HEK293T (cell line): ENCODE measurements around the gene MTAP.

Source experiments
- CTCF ChIA-PET: fragments of 350-600 bp; formaldehyde crosslinking; extraction: SDS; loops from one replicate; lab custom pipeline; 2021; ENCODE audit warnings: antibody characterized with exemption, inconsistent platforms; lab: Yijun Ruan, JAX
- POLR2A ChIA-PET: fragments of 350-600 bp; formaldehyde crosslinking; extraction: SDS; loops from one replicate; lab custom pipeline; 2020; ENCODE audit warnings: antibody characterized with exemption, inconsistent platforms; lab: Yijun Ruan, JAX
- DNase-seq: peaks from one replicate; pipeline ENCODE4 v3.0.0; 2012; ENCODE audit warnings: mixed read lengths; ENCODE audit errors: extremely low spot score
- ARNT ChIP-seq: fragments of 450-650 bp; IDR thresholded peaks from 2 replicates; pipeline ENCODE4 v1.6.1; 2017; ENCODE audit warnings: mild to moderate bottlenecking
- BHLHE40 ChIP-seq: fragments of 450-650 bp; IDR thresholded peaks from 2 replicates; pipeline ENCODE4 v1.6.1; 2016; ENCODE audit warnings: mild to moderate bottlenecking, moderate library complexity, borderline replicate concordance
- CTBP1 ChIP-seq: fragments of 450-650 bp; IDR thresholded peaks from 2 replicates; pipeline ENCODE4 v1.6.1; 2016; ENCODE audit warnings: borderline replicate concordance
- ELF4 ChIP-seq: fragments of 450-650 bp; IDR thresholded peaks from 2 replicates; pipeline ENCODE4 v1.6.1; 2017; ENCODE audit warnings: antibody characterized with exemption
- FOXA1 ChIP-seq: fragments of 450-650 bp; IDR thresholded peaks from 2 replicates; pipeline ENCODE4 v1.6.1; 2016; ENCODE audit warnings: mild to moderate bottlenecking
- FOXK2 ChIP-seq: fragments of 450-650 bp; IDR thresholded peaks from 2 replicates; pipeline ENCODE4 v1.6.1; 2016; ENCODE audit warnings: mild to moderate bottlenecking
- FOXM1 ChIP-seq: fragments of 450-650 bp; IDR thresholded peaks from 2 replicates; pipeline ENCODE4 v1.6.1; 2017; ENCODE audit warnings: mild to moderate bottlenecking, borderline replicate concordance
- HDGF ChIP-seq: fragments of 450-650 bp; IDR thresholded peaks from 2 replicates; pipeline ENCODE4 v1.6.1; 2017; ENCODE audit warnings: antibody characterized with exemption, borderline replicate concordance
- L3MBTL2 ChIP-seq: fragments of 450-650 bp; conservative IDR thresholded peaks from 2 replicates; pipeline ENCODE4 v1.6.1; 2016; ENCODE audit warnings: mild to moderate bottlenecking
- LEF1 ChIP-seq: fragments of 450-650 bp; IDR thresholded peaks from 2 replicates; pipeline ENCODE4 v1.6.1; 2017; ENCODE audit warnings: mild to moderate bottlenecking, borderline replicate concordance
- NFRKB ChIP-seq: fragments of 450-650 bp; IDR thresholded peaks from 2 replicates; pipeline ENCODE4 v1.6.1; 2016; ENCODE audit warnings: mild to moderate bottlenecking, moderate library complexity
- SP1 ChIP-seq: fragments of 450-650 bp; IDR thresholded peaks from 2 replicates; pipeline ENCODE4 v1.6.1; 2017
- SUZ12 ChIP-seq: fragments of 450-650 bp; IDR thresholded peaks from 2 replicates; pipeline ENCODE4 v1.6.1; 2016; ENCODE audit warnings: mild to moderate bottlenecking
- TARDBP ChIP-seq: fragments of 450-650 bp; IDR thresholded peaks from 2 replicates; pipeline ENCODE4 v1.6.1; 2016
- ZNF384 ChIP-seq: fragments of 450-650 bp; IDR thresholded peaks from 2 replicates; pipeline ENCODE4 v1.6.1; 2016
- TF ChIP-seq, protein P1 (sequence below): fragments of 450-650 bp; IDR thresholded peaks from 2 replicates; pipeline ENCODE4 v1.6.1; 2016

The MTAP gene

GRCh38 chr9:21811914-21812313 lies 9.5 kb downstream of the MTAP start:
- POLR2A ChIA-PET, result no interaction called here
- CTCF ChIA-PET, result interaction anchor here (0.6 to 3.5 kb wide), 5 partner anchors 196 to 640 kb away, joined by 3 to 14 read pairs (median 5); partner anchors contain the start of gene CDKN2B
- no peak for TF ChIP-seq SUZ12
- TF ChIP-seq FOXM1, result no peak
- TF ChIP-seq LEF1, result no peak
- TF ChIP-seq HDGF, result no peak
- no peak for TF ChIP-seq CTBP1
- TF ChIP-seq FOXK2, result no peak
- no peak for TF ChIP-seq NFRKB
- TF ChIP-seq, protein P1, sequence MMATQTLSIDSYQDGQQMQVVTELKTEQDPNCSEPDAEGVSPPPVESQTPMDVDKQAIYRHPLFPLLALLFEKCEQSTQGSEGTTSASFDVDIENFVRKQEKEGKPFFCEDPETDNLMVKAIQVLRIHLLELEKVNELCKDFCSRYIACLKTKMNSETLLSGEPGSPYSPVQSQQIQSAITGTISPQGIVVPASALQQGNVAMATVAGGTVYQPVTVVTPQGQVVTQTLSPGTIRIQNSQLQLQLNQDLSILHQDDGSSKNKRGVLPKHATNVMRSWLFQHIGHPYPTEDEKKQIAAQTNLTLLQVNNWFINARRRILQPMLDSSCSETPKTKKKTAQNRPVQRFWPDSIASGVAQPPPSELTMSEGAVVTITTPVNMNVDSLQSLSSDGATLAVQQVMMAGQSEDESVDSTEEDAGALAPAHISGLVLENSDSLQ, result no peak
- TF ChIP-seq TARDBP, result no peak
- TF ChIP-seq ELF4, result no peak
- TF ChIP-seq ARNT, result no peak
- no peak for TF ChIP-seq SP1
- no peak for DNase-seq

DNA sequence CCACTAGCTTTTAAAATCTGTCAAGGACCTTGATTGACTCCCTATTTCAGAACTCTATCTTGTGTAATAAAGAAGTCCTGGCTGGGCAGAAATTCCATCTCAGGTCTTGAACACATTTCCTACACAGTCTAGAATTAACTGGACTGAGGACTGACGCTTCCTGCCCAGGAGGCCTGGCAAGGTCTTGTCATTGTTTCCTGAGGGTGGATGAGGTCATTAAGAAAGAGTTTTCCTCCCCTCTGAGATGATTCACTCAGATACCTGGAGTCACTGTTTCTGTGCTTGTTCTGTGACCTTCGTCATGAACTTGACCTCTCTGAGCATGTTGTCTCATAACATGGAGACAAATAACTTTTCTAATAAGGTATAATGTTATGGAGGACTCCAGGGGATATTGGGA lies 10.0 kb downstream of the MTAP start:
- CTCF ChIA-PET, result interaction anchor here (1.2 to 3.5 kb wide), 3 partner anchors 196 to 640 kb away, joined by 5 to 14 read pairs (median 7); partner anchors contain the start of gene CDKN2B
- DNase-seq, result no peak
- no peak for TF ChIP-seq ARNT
- no peak for TF ChIP-seq SP1
- no peak for TF ChIP-seq NFRKB
- TF ChIP-seq L3MBTL2, result no peak
- TF ChIP-seq CTBP1, result no peak
- no peak for TF ChIP-seq LEF1
- TF ChIP-seq FOXM1, result no peak
- no peak for TF ChIP-seq FOXK2
- TF ChIP-seq TARDBP, result no peak
- TF ChIP-seq ZNF384, result no peak
- no peak for TF ChIP-seq HDGF
- TF ChIP-seq BHLHE40, result no peak
- TF ChIP-seq FOXA1, result no peak
- TF ChIP-seq, protein P1, result no peak
- TF ChIP-seq ELF4, result no peak
- no peak for TF ChIP-seq SUZ12
- POLR2A ChIA-PET, result no interaction called here

- TF ChIP-seq FOXK2 (no peak), NFRKB (no peak), FOXM1 (peak; percentile 14; the same call in 1 of the 2 replicates), BHLHE40 (no peak)
- peak; percentile 80 for DNase-seq
- ChIA-PET POLR2A (interaction anchor here (1.0 kb wide), 1 partner anchor 426 kb away, joined by 4 read pairs; no protein-coding TSS in a partner anchor), CTCF (interaction anchor here (0.6 to 3.5 kb wide), 10 partner anchors 193 to 639 kb away, joined by 3 to 15 read pairs (median 4); partner anchors contain the start of gene CDKN2B)
Observed at GRCh38 chr9:21812946-21813568, 10.6 kb downstream of the MTAP start.

DNA sequence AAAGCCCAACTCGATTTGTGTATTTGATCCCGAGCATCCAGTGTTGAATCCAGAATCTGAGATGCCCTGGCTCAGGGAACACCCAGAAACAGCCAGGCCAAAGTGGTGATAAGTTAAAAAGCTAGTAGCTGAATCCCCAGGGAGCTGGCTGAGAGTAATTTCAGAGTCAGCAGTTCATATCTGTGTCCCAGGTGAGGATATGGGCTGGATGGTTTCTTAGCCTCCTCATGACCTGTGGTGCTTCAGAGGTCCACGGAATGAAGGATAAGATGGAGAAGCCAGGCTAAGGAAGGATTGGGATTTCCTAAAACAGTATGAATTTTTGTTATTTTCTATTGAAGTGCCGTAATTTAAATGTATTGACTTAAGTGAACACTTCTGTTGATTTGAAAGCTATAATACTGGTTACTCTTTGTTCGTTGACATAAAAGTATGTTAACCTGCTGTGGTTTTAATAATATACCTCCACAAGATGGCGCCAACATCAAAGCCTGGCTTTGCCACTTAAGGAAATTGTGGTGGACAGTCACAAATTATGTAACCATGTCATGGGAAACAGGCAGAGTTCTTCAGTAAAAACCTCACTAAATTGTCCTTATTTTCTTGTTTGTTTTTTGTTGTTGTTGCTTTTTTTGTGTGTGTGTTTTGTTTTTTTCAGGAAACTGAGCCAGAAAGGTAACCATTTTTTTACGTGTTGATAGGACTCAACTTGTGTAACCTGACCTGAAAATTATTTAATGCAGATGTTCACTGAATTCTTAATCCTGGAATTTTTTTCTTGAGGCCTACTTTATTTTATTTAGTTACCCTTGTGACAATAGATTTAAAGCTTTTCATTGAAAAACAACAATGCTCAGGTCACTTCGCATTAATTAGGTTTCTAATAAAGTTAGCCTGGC lies 11.4 kb downstream of the MTAP start:
- CTCF ChIA-PET, result interaction anchor here (0.6 to 3.5 kb wide), 9 partner anchors 193 to 737 kb away, joined by 3 to 15 read pairs (median 4); partner anchors contain the start of gene CDKN2B
- DNase-seq, result peak; percentile 60
- POLR2A ChIA-PET, result interaction anchor here (1.0 kb wide), 1 partner anchor 425 kb away, joined by 4 read pairs; no protein-coding TSS in a partner anchor
- no peak for TF ChIP-seq ARNT
- TF ChIP-seq CTBP1, result no peak
- peak; percentile 81; the same call in 1 of the 2 replicates for TF ChIP-seq LEF1
- TF ChIP-seq, protein P1, result peak; percentile 61

DNA sequence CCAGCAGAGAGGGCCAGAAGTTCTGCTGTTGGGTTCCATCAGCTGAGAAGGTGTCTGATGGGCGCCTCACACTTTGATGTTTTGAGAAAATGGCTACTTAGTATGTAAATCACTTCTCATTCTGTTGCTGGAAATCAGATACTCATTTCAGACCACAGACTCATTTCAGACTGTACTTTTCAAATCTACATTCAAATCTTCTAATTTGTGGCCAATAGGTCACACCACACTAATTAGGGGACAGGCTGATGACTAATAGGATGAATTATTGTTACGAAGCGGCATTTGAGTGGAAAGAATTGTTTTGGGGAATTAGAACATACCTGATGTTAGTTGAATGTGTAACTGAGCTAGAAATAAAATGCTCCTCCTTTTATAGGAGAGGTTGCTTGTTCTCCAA lies 13.2 kb downstream of the MTAP start:
- TF ChIP-seq CTBP1 (no peak), SUZ12 (no peak), ARNT (no peak)
- DNase-seq, result no peak
- POLR2A ChIA-PET, result no interaction called here
- CTCF ChIA-PET, result no interaction called here

DNA sequence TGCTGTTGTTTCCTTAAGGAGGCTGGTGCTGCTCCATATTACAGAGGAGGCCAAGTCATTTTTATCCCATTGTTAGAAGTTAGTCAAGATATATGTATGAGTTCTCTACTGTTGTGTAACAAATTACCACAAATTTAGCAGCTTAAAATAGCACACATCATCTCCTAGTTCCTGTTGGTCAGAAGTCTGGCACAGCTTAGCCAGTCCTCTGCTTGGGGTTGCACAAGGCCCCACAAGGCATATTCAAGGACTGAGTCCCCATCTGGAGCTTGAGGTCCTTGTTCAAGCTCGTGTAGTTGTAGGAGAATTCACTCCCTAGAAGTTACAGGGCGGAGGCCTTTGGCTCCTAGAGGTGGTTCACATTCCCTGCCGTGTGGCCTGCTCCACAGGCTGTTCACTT lies 14.7 kb downstream of the MTAP start:
- ChIA-PET CTCF (interaction anchor here (0.6 kb wide), 1 partner anchor 322 kb away, joined by 4 read pairs; no protein-coding TSS in a partner anchor), POLR2A (no interaction called here)
- DNase-seq, result no peak
- TF ChIP-seq, protein P1, result no peak
- TF ChIP-seq HDGF (no peak), ELF4 (no peak), L3MBTL2 (no peak), NFRKB (no peak)
